ENCODE measurements around the gene PLIN3.
"Not testable (repeated sequence)": the region's sequence is repeated elsewhere in the genome, so short reads cannot be mapped to it uniquely, and the experiment has no call there.

GRCh38 chr19:4882874-4883273 lies 15.4 kb upstream of the PLIN3 start:
- TF ChIP-seq, protein P1, sequence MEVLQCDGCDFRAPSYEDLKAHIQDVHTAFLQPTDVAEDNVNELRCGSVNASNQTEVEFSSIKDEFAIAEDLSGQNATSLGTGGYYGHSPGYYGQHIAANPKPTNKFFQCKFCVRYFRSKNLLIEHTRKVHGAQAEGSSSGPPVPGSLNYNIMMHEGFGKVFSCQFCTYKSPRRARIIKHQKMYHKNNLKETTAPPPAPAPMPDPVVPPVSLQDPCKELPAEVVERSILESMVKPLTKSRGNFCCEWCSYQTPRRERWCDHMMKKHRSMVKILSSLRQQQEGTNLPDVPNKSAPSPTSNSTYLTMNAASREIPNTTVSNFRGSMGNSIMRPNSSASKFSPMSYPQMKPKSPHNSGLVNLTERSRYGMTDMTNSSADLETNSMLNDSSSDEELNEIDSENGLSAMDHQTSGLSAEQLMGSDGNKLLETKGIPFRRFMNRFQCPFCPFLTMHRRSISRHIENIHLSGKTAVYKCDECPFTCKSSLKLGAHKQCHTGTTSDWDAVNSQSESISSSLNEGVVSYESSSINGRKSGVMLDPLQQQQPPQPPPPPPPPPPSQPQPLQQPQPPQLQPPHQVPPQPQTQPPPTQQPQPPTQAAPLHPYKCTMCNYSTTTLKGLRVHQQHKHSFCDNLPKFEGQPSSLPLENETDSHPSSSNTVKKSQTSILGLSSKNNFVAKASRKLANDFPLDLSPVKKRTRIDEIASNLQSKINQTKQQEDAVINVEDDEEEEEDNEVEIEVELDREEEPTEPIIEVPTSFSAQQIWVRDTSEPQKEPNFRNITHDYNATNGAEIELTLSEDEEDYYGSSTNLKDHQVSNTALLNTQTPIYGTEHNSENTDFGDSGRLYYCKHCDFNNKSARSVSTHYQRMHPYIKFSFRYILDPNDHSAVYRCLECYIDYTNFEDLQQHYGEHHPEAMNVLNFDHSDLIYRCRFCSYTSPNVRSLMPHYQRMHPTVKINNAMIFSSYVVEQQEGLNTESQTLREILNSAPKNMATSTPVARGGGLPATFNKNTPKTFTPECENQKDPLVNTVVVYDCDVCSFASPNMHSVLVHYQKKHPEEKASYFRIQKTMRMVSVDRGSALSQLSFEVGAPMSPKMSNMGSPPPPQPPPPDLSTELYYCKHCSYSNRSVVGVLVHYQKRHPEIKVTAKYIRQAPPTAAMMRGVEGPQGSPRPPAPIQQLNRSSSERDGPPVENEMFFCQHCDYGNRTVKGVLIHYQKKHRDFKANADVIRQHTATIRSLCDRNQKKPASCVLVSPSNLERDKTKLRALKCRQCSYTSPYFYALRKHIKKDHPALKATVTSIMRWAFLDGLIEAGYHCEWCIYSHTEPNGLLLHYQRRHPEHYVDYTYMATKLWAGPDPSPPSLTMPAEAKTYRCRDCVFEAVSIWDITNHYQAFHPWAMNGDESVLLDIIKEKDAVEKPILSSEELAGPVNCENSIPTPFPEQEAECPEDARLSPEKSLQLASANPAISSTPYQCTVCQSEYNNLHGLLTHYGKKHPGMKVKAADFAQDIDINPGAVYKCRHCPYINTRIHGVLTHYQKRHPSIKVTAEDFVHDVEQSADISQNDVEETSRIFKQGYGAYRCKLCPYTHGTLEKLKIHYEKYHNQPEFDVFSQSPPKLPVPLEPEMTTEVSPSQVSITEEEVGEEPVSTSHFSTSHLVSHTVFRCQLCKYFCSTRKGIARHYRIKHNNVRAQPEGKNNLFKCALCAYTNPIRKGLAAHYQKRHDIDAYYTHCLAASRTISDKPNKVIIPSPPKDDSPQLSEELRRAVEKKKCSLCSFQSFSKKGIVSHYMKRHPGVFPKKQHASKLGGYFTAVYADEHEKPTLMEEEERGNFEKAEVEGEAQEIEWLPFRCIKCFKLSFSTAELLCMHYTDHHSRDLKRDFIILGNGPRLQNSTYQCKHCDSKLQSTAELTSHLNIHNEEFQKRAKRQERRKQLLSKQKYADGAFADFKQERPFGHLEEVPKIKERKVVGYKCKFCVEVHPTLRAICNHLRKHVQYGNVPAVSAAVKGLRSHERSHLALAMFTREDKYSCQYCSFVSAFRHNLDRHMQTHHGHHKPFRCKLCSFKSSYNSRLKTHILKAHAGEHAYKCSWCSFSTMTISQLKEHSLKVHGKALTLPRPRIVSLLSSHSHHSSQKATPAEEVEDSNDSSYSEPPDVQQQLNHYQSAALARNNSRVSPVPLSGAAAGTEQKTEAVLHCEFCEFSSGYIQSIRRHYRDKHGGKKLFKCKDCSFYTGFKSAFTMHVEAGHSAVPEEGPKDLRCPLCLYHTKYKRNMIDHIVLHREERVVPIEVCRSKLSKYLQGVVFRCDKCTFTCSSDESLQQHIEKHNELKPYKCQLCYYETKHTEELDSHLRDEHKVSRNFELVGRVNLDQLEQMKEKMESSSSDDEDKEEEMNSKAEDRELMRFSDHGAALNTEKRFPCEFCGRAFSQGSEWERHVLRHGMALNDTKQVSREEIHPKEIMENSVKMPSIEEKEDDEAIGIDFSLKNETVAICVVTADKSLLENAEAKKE (CRISPR knock-in tag; IDR thresholded peaks at IDR 0.05), result not testable (repeated sequence)
- TF ChIP-seq, protein P2, sequence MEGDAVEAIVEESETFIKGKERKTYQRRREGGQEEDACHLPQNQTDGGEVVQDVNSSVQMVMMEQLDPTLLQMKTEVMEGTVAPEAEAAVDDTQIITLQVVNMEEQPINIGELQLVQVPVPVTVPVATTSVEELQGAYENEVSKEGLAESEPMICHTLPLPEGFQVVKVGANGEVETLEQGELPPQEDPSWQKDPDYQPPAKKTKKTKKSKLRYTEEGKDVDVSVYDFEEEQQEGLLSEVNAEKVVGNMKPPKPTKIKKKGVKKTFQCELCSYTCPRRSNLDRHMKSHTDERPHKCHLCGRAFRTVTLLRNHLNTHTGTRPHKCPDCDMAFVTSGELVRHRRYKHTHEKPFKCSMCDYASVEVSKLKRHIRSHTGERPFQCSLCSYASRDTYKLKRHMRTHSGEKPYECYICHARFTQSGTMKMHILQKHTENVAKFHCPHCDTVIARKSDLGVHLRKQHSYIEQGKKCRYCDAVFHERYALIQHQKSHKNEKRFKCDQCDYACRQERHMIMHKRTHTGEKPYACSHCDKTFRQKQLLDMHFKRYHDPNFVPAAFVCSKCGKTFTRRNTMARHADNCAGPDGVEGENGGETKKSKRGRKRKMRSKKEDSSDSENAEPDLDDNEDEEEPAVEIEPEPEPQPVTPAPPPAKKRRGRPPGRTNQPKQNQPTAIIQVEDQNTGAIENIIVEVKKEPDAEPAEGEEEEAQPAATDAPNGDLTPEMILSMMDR (conservative IDR thresholded peaks at IDR 0.05; ENCODE audit: low read depth in 2 of 2), result not testable (repeated sequence)

Data from GM23338 (cell line).